ENCODE results near the gene KCTD8. TPM values are rescaled to one million over a fixed set of nuclear protein-coding genes. Genes with fewer than 3 reads are reported as not detected.

KCTD8 gene
- total RNA-seq, 3 donors from 2014 or later (not counting 1 experiment from before 2014, with no cell fraction given), result not detected

DNA sequence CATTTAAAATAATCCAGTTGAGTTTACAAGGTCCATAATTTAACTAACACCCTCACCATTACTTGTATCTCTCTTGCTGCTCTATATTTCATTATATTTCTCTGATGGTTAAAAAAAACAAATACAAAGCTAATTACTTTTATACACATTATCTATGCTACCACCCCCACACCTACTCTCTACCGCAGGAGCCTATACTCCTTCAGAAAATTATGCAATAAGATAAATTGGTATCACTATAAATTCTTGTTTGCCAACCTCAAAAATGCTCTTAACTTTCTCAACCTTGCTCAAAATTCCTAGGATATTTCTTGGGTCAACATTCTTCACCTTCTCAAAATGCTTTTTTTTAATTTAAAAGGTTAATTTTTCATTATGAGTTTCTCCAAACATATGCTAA lies 282.7 kb downstream of the KCTD8 start:
- no peaks in the 10 kb centered on the region for H3K4me1 ChIP-seq (ENCODE audit: control insufficient read depth, insufficient read depth, low read length)
- no peak for DNase-seq
- TF ChIP-seq, protein P1, sequence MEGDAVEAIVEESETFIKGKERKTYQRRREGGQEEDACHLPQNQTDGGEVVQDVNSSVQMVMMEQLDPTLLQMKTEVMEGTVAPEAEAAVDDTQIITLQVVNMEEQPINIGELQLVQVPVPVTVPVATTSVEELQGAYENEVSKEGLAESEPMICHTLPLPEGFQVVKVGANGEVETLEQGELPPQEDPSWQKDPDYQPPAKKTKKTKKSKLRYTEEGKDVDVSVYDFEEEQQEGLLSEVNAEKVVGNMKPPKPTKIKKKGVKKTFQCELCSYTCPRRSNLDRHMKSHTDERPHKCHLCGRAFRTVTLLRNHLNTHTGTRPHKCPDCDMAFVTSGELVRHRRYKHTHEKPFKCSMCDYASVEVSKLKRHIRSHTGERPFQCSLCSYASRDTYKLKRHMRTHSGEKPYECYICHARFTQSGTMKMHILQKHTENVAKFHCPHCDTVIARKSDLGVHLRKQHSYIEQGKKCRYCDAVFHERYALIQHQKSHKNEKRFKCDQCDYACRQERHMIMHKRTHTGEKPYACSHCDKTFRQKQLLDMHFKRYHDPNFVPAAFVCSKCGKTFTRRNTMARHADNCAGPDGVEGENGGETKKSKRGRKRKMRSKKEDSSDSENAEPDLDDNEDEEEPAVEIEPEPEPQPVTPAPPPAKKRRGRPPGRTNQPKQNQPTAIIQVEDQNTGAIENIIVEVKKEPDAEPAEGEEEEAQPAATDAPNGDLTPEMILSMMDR (IDR thresholded peaks at IDR 0.05), result no peak
- Mint-ChIP-seq H3K27me3 (ENCODE audit: low read depth in 2 of 2) (no peaks in the 10 kb centered on the region), H3K4me1 (no peaks in the 10 kb centered on the region), H3K4me3 (no peak overlapping the region), H3K9me3 (peaks cover 9 to 29% of the 10 kb centered on the region in 2 donors), H3K36me3 (no peaks in the 10 kb centered on the region), H3K27ac (no peak overlapping the region)
- no peak for ATAC-seq
- no peaks in the 10 kb centered on the region for H3K27me3 ChIP-seq (ENCODE audit: control insufficient read depth, insufficient read depth, low read length)
- no peak overlapping the region for H3K27ac ChIP-seq (ENCODE audit: low read length)
- no peak overlapping the region for H3K4me3 ChIP-seq (ENCODE audit: low read length)
- intact Hi-C loops (cut with micrococcal nuclease), result no loop called here
- H3K9me3 ChIP-seq (ENCODE audit: control insufficient read depth, insufficient read depth, low read length), result no peaks in the 10 kb centered on the region
- no peaks in the 10 kb centered on the region for H3K36me3 ChIP-seq (ENCODE audit: control insufficient read depth, insufficient read depth, low read length)
- 77% methylated on average over 1 of the region's 1 CpG for WGBS (ENCODE audit: insufficient coverage)

- TF ChIP-seq, protein P1 (IDR thresholded peaks at IDR 0.05), result no peak
- Mint-ChIP-seq H3K9me3 (peaks cover 5 to 23% of the 10 kb centered on the region in 2 donors), H3K4me3 (no peak overlapping the region), H3K27ac (no peak overlapping the region), H3K36me3 (peaks cover under 1% of the 10 kb centered on the region), H3K4me1 (no peaks in the 10 kb centered on the region), H3K27me3 (ENCODE audit: low read depth in 2 of 2) (no peaks in the 10 kb centered on the region)
- no peak overlapping the region for H3K4me3 ChIP-seq (ENCODE audit: low read length)
- H3K4me1 ChIP-seq (ENCODE audit: control insufficient read depth, insufficient read depth, low read length), result no peaks in the 10 kb centered on the region
- no peaks in the 10 kb centered on the region for H3K27me3 ChIP-seq (ENCODE audit: control insufficient read depth, insufficient read depth, low read length)
- no peak for ATAC-seq
- no peak for DNase-seq
- intact Hi-C loops (cut with micrococcal nuclease), result no loop called here
- 79% methylated on average over 2 of the region's 2 CpGs for WGBS (ENCODE audit: insufficient coverage)
- H3K36me3 ChIP-seq (ENCODE audit: control insufficient read depth, insufficient read depth, low read length), result no peaks in the 10 kb centered on the region
- no peak overlapping the region for H3K27ac ChIP-seq (ENCODE audit: low read length)
- no peaks in the 10 kb centered on the region for H3K9me3 ChIP-seq (ENCODE audit: control insufficient read depth, insufficient read depth, low read length)
Measured at GRCh38 chr4:44162538-44163270, 285.9 kb downstream of the KCTD8 start.

GRCh38 chr4:44161756-44162155 lies 286.9 kb downstream of the KCTD8 start:
- Histone ChIP-seq H3K9me3 (ENCODE audit: control insufficient read depth, insufficient read depth, low read length) (no peaks in the 10 kb centered on the region), H3K27ac (ENCODE audit: low read length) (no peak overlapping the region), H3K4me1 (ENCODE audit: control insufficient read depth, insufficient read depth, low read length) (no peaks in the 10 kb centered on the region), H3K36me3 (ENCODE audit: control insufficient read depth, insufficient read depth, low read length) (no peaks in the 10 kb centered on the region), H3K4me3 (ENCODE audit: low read length) (no peak overlapping the region), H3K27me3 (ENCODE audit: control insufficient read depth, insufficient read depth, low read length) (no peaks in the 10 kb centered on the region)
- Mint-ChIP-seq H3K9me3 (peaks cover 10 to 23% of the 10 kb centered on the region in 2 donors), H3K4me3 (no peak overlapping the region), H3K4me1 (no peaks in the 10 kb centered on the region), H3K36me3 (peaks cover 6% of the 10 kb centered on the region), H3K27ac (no peak overlapping the region), H3K27me3 (ENCODE audit: low read depth in 2 of 2) (no peaks in the 10 kb centered on the region)
- TF ChIP-seq, protein P1 (IDR thresholded peaks at IDR 0.05), result no peak
- DNase-seq, result no peak
- ATAC-seq, result no peak
- intact Hi-C loops (cut with micrococcal nuclease), result no loop called here
- 72% methylated on average over 2 of the region's 3 CpGs for WGBS (ENCODE audit: insufficient coverage)
